A172 (cell line): ENCODE data around the gene EDARADD. TPM values are rescaled to one million over a fixed set of nuclear protein-coding genes. Genes with fewer than 3 reads are reported as not detected.

Source experiments
- DNase-seq: peaks from one replicate; pipeline ENCODE4 v3.0.0-alpha.2; 2015; ENCODE audit warnings: low spot score
- total RNA-seq: library from RNA; depleted of rRNA; stranded (reverse); fragments of >200 nt; shearing (Covaris generic); gene quantifications from 2 replicates; pipeline ENCODE4 v1.2.3, GENCODE V29; 2014

The EDARADD gene
- total RNA-seq, 1 experiment from 2014 or later: not detected

DNA sequence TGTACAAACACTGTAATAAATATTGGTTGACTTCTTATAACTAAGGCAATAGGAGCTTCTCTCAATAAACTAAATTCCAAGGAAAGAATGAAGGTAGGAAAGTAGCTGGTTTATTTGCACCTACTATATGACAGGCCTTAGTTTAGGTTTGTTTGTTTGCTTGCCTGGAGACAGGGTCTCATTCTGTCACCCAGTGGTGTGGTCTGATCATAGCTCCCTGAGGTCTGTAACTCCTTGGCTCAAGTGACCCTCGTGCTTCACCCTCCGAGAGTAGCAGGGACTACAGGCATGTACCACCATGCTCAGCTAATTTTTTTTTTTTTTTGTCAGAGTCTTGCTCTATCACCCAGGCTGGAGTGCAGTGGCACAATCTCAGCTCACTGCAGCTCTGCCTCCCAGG, 1.9 kb upstream of the EDARADD start:
- DNase-seq: no peak

DNA sequence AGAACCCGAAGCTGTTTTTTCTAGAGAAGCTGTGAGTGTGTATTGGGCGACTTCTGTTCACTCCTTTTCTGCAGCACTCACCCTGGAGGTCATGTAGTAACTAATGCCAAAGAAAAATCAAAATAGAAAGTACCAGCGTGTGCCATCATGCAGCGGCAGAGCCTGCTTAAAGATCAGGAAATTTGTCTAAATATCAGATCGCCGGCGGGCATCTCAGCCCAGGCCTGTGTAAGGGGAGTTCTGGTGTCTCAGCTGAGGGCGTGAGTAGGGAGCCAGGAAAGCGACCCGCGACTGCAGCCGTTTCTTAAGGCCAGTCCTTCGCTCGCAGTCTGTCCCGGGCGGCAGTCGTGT, 768 bp downstream of the EDARADD start:
- no peak for DNase-seq

- no peak for DNase-seq
Measured at GRCh38 chr1:236395230-236395946, 1.3 kb downstream of the EDARADD start.

DNA sequence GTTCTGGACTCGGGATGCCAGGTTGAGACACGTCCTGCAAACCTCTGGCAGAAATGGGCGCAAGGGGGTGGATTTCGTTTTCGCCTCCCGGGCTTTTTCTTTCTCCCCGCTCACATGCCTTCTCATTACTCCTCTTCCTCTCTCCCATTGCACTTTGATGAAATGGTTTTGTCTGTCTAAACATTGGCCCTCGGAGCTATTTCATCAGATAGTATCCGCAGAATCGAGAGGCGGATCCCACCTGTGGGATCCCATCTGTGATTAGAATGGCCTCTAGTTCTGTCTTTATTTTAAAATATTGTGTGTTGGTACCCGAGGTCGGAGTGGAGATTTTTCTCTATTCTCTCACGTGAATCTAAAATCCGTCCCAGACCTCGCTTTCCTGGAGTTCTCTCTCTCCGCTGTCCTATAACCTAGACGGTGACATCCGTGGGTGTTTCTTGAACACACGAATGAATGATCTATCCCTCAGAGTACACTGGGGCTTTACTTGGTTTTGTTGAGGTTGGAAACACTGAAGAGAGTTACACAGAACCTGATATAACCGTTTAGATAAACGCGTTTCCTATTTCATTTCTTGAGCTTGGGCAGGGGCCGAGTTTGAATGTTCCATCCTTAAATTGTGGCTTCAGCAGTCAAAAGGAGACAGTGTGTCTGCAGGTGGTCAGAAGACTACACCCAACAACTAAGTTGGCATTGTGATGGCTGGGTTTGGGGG, 2.0 kb downstream of the EDARADD start:
- no peak for DNase-seq

DNA sequence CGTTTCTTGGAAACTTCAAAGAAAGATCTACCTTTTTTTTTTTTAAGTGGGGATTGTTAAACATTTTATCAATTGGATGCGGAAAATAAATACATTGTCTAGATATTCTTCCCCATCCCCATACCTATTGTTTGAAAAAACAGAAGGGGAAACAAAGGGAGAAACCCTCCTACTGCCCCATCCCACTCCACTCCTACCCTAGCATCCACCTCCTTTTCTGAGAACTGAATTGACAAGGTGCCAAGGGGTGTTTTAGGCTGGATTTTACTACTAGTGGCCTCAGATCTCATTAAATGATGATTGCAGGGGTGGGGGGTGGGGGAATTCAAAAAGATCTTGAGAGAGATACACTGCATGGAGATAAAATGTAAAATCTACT, 2.6 kb downstream of the EDARADD start:
- no peak for DNase-seq

- no peak for DNase-seq
Measured at GRCh38 chr1:236397173-236397759, 3.2 kb downstream of the EDARADD start.

- no peak for DNase-seq
Measured at GRCh38 chr1:236398538-236398937, 4.5 kb downstream of the EDARADD start.

- DNase-seq: no peak
Measured at GRCh38 chr1:236400061-236400603, 6.0 kb downstream of the EDARADD start.

- DNase-seq: no peak
Measured at GRCh38 chr1:236401698-236402097, 7.6 kb downstream of the EDARADD start.

- DNase-seq: no peak
Measured at GRCh38 chr1:236403905-236404696, 10.0 kb downstream of the EDARADD start.

DNA sequence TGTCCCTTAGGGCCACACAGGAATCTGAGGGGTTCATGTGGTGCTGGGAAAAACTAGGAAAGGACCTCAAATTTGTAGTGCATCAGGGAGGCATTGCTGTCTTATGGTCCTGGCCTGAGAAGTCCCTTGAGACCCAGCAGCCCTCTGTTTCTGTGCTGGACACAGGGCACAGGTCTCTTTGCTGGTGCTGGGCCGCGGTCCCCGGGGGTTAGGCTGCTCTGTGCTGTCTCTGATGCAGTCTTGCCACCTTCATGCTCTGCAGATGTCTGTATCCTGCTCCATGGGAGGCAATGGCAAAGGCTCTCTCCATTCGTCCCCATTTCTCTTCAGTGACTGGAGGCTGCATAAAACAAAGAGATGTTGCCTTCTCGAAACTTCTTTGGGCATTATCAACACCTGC, 13.0 kb downstream of the EDARADD start:
- DNase-seq: no peak

- DNase-seq: no peak
Measured at GRCh38 chr1:236413688-236414087, 19.6 kb downstream of the EDARADD start.

- no peak for DNase-seq
Measured at GRCh38 chr1:236416165-236416564, 22.1 kb downstream of the EDARADD start.

GRCh38 chr1:236417336-236417735, 23.2 kb downstream of the EDARADD start:
- no peak for DNase-seq

DNA sequence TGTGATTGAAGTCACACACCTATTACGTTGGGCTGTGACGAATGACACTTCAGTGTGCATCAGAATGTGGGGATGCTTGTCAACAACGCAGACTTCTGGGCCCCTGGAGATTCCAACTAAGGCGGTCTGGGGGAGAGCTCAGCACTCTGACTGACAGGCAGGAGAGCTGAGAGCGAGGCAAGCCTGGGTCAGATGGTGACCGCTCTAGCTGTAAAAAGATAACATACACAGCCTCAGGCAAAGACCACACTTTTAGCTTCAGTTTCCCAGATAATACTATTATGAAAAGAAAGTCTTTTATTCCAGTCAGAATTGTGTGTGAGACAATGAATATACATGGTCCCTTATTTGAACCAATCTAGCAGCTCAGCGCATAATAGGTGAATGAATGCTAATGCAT, 25.4 kb downstream of the EDARADD start:
- DNase-seq: no peak

GRCh38 chr1:236421022-236421421, 26.9 kb downstream of the EDARADD start:
- peak; percentile 71 for DNase-seq

DNA sequence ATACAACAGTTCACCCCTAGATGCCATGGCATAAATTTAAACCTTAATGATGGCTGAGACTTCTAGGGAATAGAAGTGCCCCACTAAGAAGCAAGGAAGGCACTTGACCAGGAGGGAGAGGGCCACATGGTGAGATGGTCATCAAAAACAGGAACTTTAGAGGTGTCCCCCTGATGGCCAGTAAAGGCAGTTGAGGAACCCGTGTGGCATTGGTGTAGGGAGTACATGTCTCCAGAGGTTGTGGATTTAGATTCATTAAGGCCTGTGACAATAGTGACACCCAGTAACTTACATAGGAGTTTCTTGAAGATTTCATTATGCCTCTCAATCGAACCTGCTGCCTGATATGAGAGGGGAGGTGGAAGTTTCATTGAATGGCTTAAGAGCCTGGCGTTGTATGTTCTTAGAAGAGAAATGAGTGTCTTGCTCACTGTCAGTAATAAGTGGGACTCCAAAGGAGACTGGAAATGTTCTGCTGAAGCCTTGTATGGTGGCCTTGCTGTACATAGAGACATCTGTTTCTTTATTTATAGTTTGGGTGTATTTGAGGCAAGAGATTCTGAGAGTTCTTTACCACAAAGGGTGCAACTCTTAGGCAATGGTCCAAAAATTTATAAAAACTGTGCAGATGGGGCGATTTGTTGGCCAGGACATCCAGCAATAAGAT, 27.9 kb downstream of the EDARADD start:
- no peak for DNase-seq

- DNase-seq: no peak
Measured at GRCh38 chr1:236422517-236422876, 28.4 kb downstream of the EDARADD start.

DNA sequence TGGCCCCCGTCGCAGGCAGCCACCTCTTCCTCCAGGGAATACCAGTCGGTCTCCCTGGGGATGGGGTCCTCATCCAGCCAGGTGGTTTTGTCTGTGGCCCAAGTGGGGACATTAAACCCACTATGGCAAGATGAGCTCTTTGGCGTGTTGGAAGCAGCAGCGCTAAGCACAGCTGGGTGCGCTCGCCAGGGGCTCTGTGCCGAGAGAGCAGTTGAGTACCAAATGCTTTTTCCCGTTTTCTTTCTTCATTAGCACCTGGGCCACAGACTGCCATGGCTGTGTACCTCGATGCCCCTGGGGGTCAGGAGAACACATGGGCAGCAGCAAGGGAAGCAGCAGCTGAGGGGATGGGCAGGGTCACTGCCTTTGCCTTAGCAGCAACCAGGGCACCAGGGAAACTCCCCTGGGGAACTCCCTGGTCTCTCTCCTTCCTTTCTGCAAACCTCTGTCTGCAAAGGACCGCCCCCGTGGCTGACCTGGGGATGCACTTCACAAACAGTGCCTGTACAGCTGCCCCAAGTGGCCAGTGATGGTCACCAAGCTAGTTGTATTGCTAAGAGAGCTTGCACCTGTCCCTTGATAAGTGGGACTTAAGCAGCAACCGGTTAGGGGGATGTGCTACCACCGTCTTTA, 31.1 kb downstream of the EDARADD start:
- peak; percentile 26 for DNase-seq

- no peak for DNase-seq
Measured at GRCh38 chr1:236426215-236426614, 32.1 kb downstream of the EDARADD start.

- DNase-seq: no peak
Measured at GRCh38 chr1:236429715-236430274, 35.7 kb downstream of the EDARADD start.
